Measurements from ENCODE around the gene USP1. TPM values are rescaled to one million over a fixed set of nuclear protein-coding genes. Genes with fewer than 3 reads are reported as not detected.

The USP1 gene
- polyA plus RNA-seq, 1 experiment: 4.3 TPM

DNA sequence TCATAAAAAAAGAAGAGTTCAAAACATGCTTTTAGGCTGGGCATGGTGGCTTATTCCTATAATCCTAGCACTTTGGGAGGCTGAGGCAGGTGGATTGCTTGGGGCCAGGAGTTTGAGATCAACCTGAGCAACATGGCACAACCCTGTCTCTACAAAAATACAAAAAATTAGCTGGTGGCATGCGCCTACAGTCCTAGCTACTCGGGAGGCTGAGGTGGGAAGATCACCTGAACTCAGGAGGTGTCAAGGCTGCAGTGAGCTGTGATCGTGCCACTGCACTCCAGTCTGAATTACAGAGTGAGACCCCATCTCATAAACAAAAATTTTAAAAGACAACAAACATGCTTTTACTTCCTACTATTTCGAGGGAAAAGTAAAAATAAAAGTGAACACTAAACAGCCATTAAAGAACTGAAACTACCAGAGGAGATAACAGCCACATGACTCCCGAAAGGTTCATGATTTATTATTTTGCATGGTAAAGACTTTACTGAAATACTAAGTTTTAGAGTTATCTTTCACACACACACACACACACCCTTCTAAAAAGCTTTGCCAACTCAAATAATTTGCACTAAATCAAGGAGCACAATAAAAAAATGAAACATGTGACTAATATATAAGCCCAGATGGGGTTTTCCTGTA is 48.1 kb downstream of the USP1 start:
- TF ChIP-seq, protein P1, sequence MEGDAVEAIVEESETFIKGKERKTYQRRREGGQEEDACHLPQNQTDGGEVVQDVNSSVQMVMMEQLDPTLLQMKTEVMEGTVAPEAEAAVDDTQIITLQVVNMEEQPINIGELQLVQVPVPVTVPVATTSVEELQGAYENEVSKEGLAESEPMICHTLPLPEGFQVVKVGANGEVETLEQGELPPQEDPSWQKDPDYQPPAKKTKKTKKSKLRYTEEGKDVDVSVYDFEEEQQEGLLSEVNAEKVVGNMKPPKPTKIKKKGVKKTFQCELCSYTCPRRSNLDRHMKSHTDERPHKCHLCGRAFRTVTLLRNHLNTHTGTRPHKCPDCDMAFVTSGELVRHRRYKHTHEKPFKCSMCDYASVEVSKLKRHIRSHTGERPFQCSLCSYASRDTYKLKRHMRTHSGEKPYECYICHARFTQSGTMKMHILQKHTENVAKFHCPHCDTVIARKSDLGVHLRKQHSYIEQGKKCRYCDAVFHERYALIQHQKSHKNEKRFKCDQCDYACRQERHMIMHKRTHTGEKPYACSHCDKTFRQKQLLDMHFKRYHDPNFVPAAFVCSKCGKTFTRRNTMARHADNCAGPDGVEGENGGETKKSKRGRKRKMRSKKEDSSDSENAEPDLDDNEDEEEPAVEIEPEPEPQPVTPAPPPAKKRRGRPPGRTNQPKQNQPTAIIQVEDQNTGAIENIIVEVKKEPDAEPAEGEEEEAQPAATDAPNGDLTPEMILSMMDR (IDR thresholded peaks at IDR 0.05; ENCODE audit: insufficient read depth, low read depth, low read length): no peak
- no peak overlapping the region for H3K4me3 ChIP-seq (ENCODE audit: low read depth, low read length)
- ChIA-PET CTCF (interaction anchor here (0.5 to 1.0 kb wide), 2 partner anchors 10 kb away, joined by 3 read pairs; no protein-coding TSS in a partner anchor), POLR2A (no interaction called here)
- H3K36me3 ChIP-seq (ENCODE audit: control insufficient read depth, insufficient read depth, low read length): no peaks in the 10 kb centered on the region; the same call in 1 of the 2 replicates
- no peak for DNase-seq (ENCODE audit: low read depth)
- H3K27me3 ChIP-seq (ENCODE audit: control insufficient read depth, insufficient read depth, low read length): no peaks in the 10 kb centered on the region

DNA sequence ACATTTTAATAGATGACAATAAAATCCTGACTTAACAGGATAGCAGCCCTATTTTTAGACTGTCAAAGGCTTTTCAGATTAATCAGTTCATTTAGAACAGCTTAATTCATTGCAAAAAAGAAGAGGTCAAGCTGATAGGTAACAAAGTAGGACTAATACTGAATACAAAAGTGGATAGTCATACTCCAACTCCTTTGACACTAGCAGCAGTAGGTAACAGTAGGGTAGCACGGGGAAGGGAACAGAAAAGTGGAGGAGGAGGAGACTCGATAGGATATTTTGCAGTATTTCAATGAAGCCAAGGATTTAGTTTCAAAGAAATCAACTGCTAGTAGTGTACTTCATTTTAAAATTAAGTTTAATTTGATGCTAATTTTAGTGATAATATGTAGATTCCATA is 51.1 kb downstream of the USP1 start:
- peaks cover 5% of the 10 kb centered on the region for H3K36me3 ChIP-seq (ENCODE audit: control insufficient read depth, insufficient read depth, low read length)
- no peaks in the 10 kb centered on the region for H3K27me3 ChIP-seq (ENCODE audit: control insufficient read depth, insufficient read depth, low read length)
- ChIA-PET POLR2A (no interaction called here), CTCF (interaction anchor here (0.7 kb wide), 1 partner anchor 9 kb away, joined by 5 read pairs; no protein-coding TSS in a partner anchor)
- TF ChIP-seq, protein P1 (IDR thresholded peaks at IDR 0.05; ENCODE audit: insufficient read depth, low read depth, low read length): no peak
- no peak for DNase-seq (ENCODE audit: low read depth)
- H3K4me3 ChIP-seq (ENCODE audit: low read depth, low read length): no peak overlapping the region

DNA sequence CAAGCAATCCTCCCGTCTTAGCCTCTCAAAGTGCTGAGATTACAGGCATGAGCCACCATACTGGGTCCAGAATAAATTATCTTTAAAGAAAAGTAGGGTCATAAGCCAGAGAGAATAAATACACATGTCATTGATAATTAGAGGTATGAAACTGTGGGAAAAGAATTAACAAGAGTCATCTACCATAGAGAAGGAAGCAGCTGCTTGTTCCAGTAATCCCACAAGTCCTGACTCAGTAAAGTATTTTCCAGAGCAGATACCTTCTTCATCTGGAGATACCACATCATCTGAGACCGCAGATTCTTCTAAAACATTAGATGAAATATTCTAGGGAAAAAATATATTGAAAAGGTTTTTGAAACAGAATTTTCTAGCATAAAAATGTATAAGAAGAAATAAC is 55.7 kb downstream of the USP1 start:
- DNase-seq (ENCODE audit: low read depth): no peak
- CTCF ChIA-PET: no interaction called here
- POLR2A ChIA-PET: no interaction called here
- peaks cover 7% of the 10 kb centered on the region for H3K36me3 ChIP-seq (ENCODE audit: control insufficient read depth, insufficient read depth, low read length)
- TF ChIP-seq, protein P1 (IDR thresholded peaks at IDR 0.05; ENCODE audit: insufficient read depth, low read depth, low read length): no peak
- H3K4me3 ChIP-seq (ENCODE audit: low read depth, low read length): no peak overlapping the region
- no peaks in the 10 kb centered on the region for H3K27me3 ChIP-seq (ENCODE audit: control insufficient read depth, insufficient read depth, low read length)

DNA sequence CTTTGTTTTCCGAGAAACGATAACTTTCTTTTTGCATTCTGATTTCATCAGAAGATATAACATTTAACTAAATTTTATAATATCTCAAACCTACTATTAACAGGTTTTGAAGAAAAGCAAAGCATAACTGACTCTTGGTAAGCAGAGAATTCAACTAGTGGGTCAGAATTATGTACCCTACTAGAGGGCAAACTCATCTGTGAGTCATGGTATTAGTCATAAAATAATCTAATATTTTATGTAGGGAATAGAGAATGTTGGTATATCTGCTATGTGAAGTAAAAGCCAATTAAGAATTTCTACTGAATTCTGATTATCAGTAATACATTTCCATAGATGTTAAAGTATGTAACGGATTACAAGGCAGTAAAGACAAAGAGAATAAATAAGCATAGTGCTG is 56.8 kb downstream of the USP1 start:
- no peak overlapping the region for H3K4me3 ChIP-seq (ENCODE audit: low read depth, low read length)
- TF ChIP-seq, protein P1 (IDR thresholded peaks at IDR 0.05; ENCODE audit: insufficient read depth, low read depth, low read length): no peak
- H3K36me3 ChIP-seq (ENCODE audit: control insufficient read depth, insufficient read depth, low read length): peaks cover 7% of the 10 kb centered on the region
- ChIA-PET POLR2A (no interaction called here), CTCF (no interaction called here)
- no peaks in the 10 kb centered on the region for H3K27me3 ChIP-seq (ENCODE audit: control insufficient read depth, insufficient read depth, low read length)
- DNase-seq (ENCODE audit: low read depth): no peak

DNA sequence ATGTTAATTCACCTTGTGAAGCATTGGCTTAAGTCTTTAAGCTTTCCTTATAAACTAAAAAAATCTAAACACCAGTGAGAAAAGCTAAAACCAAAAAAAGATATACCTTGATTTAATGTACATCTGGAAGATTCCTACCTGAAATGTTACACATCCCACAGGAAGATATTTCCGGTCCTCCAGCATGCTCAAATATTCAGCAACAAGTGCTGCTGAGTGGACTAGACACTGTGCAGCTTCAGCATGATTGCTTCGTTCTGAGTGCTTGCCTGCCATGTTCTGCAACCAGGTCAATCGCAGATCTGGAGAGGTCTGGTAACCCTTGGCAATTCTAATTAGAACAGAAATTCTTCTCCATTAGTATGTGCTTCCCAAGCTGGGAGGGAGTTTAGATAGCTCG is 57.3 kb downstream of the USP1 start:
- POLR2A ChIA-PET: no interaction called here
- H3K36me3 ChIP-seq (ENCODE audit: control insufficient read depth, insufficient read depth, low read length): peaks cover 7% of the 10 kb centered on the region
- CTCF ChIA-PET: no interaction called here
- no peaks in the 10 kb centered on the region for H3K27me3 ChIP-seq (ENCODE audit: control insufficient read depth, insufficient read depth, low read length)
- no peak for DNase-seq (ENCODE audit: low read depth)
- TF ChIP-seq, protein P1 (IDR thresholded peaks at IDR 0.05; ENCODE audit: insufficient read depth, low read depth, low read length): no peak
- H3K4me3 ChIP-seq (ENCODE audit: low read depth, low read length): no peak overlapping the region
